GM18907 (cell line): ENCODE results near the gene FCHO2.

Experiments
- ATAC-seq: cut with Tn5 transposase; IDR thresholded peaks from one replicate; pipeline ENCODE4 v1.9.1; 2021; ENCODE audit warnings: mild to moderate bottlenecking, moderate library complexity; ENCODE audit not compliant: unreplicated experiment

The FCHO2 gene

GRCh38 chr5:73131711-73132425 lies 176.0 kb downstream of the FCHO2 start:
- ATAC-seq: no peak

GRCh38 chr5:73132759-73133158 lies 176.9 kb downstream of the FCHO2 start:
- ATAC-seq: no peak

DNA sequence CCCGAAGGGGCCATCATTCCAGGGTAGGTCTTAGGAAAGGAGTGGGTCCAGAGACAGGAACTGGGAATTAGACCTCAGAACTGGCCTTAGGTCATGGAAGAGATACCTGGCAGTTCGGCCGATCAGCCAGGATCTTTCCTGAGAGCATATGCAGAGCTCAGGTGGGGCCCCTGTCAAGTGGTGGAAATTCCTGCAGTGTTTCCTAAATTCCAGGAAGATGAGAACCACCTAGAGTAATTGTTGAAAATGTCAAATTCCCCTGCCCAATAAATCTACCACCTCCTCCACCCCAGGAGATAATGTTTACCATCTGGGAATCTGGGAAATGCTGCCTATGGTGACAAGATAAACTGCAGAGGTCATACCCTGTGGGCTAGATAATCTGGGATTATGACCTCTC lies 179.2 kb downstream of the FCHO2 start:
- ATAC-seq: no peak

- ATAC-seq: no peak
These were observed 179.7 kb downstream of the FCHO2 start for GRCh38 chr5:73135429-73136054.

- ATAC-seq: no peak
These were observed 180.3 kb downstream of the FCHO2 start for GRCh38 chr5:73136055-73136562.

GRCh38 chr5:73137563-73138530 lies 182.0 kb downstream of the FCHO2 start:
- ATAC-seq: no peak

DNA sequence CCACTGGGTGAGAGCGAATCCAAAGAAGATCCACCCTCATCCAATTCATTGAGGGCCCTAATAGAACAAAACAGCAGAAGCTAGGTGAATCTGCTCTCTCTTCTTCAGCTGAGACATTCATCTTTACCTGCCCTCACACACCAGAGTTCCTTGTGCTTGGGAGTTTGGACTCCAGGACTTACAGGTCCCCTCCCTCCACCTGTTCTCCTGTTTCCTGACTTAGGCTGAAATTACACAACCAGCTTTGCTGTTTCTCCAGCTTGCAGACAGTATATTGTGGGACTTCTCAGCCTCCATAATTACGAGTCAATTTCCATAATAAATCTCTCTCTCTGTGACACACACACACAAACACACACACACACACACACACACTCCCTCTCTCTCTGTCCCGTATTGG lies 183.6 kb downstream of the FCHO2 start:
- ATAC-seq: no peak
